Activated T-cell treated with anti-CD3 and anti-CD28 coated beads, Interleukin-2, amount 50 U/mL, for 48 hours (primary cell): ENCODE measurements around the gene MLX.
"Not testable (repeated sequence)": the region's sequence is repeated elsewhere in the genome, so short reads cannot be mapped to it uniquely, and the experiment has no call there.

ENCODE experiments used
- DNase-seq, 2 experiments: peaks; one replicate each; pipeline ENCODE4 v3.0.0-alpha.2; 2020

The MLX gene

DNA sequence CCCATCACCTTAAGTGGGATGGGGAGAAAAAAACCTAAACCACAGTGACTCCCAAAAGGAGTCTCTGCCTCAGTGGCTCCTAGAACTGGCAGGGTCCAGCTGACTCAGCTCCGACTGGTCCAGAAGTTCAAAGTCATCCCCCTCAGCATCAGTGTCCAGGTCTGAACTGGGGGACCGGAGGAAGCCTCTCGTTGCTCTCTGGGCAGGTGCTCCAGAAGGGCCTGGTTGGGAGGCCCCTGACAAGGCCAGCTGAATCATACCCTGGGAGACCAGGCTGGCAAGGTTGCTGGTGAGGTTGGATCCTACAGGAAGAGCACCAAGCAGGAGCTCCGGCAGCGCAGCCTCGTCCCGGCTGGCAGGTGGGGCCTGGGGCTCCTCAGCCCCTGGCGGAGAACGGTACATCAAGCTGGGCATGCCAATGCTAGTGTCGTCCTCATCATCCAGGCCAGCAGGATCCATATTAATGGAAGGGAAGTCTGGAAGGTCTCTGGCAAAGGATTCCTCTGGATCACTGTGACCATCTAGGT, 14.9 kb downstream of the MLX start:
- no peak for DNase-seq

DNA sequence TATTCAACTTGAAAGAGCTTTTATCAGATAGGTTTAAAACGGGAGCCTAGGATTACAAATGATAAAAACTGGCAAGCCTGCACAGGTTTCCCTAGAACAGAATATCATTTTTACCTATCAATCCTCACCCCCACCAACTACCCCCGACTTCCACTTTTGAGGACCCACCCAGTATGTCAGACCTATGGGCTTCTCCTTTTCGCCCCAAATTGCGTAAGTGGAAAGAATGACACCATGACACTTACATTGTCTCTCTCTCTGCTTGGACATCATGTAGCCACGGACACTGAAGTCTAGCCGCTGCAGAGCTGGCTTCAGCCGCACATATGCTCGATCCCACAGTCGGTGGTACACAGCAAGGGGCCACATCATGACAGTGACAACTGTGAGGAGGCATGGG, 18.0 kb downstream of the MLX start:
- no peak for DNase-seq

DNA sequence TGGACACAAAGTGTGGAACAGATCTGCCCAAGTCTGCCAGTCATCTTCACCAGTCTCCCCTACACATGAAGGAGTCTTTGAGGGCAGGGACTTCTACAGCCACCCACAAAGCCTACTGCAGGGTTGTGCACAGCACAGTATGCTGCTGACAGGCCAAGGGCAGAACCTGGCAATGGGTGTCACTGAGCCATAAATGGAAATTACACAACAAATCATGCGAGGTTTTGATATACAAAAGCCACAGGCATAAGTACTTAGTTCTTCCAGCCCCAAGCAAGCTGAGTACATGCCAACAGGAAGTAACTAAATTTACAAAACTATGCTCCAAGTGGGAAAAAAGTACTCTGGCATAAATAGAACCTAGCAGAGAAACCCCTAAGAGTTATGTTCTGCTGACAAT, 18.5 kb downstream of the MLX start:
- no peak for DNase-seq

DNA sequence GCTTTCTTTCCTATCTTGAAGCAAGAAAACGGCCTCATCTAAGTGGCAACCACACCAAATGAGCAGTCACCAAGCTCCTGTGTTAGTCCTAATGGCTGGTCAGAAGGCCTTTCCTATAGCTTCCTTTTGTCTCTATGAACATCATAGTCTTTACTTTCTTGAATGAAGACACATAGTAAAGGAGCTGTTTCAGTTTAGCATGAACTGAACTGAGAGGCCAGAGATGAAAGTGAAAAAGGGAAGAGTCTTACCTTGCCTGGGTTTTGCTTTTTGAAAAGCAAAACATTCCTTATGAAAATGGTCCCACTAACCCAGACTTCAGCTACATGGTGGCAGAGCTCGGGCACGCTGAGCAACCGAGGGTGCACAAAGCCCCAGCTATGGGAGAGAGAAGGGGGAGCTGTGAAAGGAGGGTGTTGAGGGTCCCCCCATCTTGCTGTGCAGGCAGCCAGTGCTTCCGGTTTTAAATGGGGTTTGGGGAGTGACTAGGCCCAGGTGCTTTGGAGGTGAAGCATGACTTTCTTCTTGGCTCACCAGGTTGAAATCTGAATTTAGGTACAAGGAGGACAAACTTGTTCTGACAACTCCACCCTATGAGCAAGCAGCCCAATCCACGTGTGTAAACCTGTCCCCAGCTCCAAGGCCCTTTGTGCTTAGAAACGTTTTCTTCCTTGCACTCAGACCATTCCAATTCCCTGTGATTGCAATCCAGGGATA, 19.8 kb downstream of the MLX start:
- DNase-seq, result no peak

DNA sequence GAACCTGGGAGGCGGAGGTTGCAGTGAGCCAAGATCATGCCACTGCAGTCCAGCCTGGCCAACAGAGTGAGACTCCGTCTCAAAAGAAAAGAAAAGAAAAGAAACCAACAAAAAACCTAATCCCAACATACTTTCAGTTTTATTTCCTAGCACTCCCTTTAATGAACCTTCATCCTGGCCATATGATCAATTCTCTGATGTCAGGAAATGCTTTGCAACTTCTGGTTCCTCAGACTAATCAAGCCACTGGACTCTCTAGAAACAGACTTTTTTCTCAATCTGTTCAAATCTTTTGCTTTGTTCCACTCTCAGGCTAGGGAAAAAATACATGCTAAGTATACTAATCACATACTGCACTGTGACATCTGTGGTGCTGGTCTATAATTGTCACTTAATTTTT, 24.0 kb downstream of the MLX start:
- DNase-seq, result no peak

DNA sequence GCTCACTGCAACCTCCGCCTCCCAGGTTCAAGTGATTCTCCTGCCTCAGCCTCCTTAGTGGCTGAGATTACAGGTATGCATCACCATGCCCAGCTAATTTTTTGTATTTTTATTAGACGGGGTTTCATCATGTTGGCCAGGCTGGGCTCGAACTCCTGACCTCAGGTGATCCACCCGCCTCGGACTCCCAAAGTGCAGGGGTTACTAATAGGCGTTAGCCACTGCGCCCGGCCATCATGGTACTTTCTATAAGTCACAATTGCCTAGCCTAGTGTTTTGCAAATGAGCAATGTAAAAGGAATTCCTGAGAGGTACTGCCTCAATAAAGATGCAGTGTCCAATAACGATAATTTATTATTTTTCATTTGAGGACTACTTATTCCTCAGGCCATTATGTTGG, 24.5 kb downstream of the MLX start:
- DNase-seq, result no peak

DNA sequence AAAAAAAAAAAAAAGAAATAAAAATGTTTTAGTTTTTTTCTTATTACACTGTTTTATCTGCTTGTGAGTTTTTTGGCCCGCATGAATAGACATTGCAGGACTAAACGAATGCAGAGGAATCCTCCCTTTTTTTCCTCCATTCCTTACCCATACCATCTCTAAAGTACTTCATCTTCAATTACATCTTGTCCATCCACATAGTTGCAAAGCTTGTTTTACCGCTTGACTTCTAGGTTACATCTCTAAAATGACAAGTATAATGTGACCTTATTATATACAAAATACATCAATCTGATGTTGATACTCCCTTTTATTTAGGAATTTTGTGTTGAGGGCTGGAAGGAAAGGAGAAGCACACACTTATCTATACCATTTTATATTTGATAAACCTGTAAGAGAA, 29.5 kb downstream of the MLX start:
- no peak for DNase-seq

DNA sequence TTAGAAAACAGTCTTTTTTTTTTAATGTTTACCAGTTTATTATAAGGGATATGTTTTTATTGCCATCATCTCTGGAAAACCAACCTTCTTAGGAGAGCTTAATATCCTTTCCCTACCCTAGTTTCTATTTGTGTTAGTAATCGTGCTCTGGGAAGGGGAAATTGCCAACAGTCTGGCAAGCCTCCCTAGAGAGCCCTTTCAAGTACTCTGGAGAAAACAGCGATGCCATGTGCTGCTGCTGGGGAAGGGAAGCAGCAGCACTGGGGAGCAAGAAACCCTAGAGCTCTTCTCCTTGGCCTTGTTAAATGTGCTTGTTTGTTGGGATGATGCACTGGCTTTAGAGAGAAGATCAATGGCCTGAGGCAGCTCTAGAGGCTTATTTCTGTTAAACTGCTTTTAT, 32.0 kb downstream of the MLX start:
- no peak for DNase-seq

DNA sequence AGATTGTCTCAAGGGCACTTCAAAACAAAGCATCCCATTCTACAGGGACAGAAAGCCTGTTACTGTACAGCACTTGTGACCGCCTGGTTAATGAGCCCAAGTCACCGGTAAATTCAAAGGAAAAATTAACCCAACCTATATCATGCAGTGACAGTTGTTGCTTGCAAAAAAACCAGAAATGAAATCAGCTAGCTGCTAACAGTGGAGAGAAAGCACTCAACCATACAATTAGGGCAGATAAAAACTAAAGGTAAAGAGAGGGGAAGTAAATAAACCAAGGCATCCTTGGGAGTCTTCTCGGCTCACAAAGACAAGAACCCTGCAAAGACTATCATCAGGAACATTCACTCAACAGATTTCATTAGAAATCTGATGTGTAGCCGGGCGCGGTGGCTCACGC, 36.4 kb downstream of the MLX start:
- no peak for DNase-seq

DNA sequence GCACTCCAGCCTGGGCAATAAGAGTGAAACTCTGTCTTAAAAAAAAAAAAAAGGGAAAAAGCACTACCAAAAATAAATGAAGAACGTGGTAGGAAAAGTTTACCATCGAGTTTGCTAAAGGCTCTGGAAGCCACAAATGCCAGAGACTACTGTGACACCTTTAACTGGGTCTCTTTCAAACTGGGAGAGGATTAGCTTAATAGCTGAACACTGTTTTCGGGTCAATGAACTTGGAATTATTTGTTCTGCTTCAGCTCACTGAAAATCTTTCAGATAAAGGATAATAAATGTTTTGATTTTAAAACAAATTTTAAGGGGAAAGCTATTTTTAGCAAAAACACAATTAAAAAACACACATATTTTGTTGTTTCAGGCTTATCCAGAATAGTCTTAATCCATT, 40.9 kb downstream of the MLX start:
- DNase-seq, result no peak

DNA sequence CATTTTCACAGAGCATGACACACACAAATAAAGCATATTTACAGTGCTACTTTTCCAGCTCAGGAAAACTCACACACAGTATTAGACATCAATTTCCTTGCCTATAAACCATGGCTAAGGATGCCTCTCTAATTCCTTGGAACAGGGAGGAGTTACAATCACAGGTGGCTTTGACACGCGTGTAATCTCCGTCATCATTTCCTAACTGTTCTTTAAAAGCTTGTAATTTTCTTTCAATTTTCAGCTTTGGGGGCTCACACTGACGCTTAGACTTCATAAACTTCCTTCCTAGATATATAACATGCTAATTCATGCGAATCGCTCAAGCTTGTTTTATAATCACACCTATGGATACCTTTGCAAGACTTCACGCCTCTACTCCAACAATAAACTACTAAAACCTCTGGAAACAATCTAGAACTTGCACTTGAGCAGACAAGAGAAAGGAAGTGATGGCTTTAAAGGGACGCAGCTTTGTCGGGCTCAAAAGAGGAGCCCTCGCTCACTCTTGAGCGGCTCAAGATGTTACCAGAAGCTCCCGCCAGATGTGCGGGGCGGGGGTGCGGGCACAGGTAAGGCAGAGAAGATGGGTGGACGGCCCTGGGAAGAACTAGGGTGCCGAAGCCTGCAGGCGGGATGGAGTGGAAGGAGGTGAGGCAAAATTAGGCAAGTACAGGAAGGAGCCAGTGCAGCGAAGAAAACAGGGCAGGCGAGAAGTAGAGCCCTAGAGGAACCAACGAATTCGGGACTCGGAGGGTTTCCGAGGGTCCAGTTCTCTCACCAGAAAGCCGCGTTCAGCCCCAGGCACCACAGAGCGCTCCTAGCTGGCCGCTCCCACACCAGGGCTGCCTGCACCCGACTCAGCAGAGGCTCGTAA, 41.6 kb downstream of the MLX start:
- peak in 1 of 2 experiments; percentile 47 for DNase-seq

DNA sequence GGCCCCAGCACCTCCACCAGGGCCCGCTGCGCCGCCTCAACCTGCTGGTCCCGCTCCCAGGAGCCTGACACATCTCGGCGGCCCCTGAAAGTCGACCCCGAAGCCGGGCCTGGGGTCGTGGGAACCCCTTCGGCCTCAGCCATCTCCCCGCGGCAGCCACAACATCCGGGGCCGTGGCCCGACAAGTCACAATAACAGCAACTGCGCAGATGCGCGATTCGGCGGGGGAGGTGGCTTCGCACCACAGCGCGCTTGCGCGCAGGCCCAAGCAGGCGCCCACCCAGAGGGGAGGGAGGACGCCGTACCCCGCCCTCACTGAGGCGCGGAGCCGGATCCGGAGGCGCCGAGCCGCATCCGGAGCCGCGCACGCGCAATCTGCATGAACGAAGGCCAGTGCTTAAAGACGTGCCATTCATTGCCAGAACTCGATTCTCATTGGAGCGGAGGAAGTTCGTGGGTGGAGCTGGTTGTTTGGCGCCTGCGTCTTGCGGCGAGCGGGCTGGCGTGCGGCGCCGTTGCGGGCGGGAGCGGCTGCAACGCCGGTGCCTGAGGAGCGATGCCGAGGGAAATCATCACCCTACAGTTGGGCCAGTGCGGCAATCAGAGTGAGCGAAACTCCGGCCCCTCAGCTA, 42.4 kb downstream of the MLX start, which contains the start of the genes RETREG3 and TUBG1:
RETREG3 (minus strand) TSS at position 193 of the 632 bp plus-strand sequence; CDS start at position 143, 50 bp downstream.
TUBG1 (plus strand) TSS at position 502 of the 632 bp plus-strand sequence; CDS start at position 557, 55 bp downstream.
- peak; percentile 98 to 99 for DNase-seq

DNA sequence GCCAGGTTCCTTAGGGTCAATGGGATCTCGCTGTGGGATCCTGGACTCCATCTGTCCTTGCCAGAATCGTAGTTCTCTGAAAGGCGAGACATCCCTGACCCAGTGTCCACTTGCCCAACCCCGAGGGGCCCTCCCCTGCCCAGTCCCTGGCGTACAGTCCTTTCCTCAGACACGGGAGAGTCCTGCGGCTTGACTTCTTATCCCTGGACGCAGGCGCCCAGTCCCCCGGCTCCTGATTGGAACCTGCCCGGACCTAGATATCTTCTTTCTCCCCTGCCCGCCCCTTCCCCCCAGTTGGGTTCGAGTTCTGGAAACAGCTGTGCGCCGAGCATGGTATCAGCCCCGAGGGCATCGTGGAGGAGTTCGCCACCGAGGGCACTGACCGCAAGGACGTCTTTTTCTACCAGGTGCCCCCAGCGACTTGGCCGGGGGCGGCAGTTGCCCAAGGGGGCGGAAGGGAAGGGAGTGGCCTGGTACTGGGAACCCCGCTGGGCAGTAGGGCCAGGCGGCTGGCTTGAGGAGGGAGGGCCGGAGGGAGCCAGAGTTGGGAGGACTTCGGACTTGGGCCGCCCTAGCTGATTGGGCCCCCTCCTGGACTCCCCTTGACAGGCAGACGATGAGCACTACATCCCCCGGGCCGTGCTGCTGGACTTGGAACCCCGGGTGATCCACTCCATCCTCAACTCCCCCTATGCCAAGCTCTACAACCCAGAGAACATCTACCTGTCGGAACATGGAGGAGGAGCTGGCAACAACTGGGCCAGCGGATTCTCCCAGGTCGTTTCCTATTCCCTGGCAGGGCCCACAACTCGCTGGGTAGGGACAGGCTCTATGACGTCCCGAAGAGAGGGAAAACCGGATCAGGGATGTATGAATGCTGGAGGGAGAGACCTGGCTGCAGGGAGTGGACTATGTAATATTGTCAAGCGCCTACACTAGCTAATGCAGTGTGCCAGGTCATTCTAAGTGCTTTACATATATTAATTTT, 43.2 kb downstream of the MLX start:
- DNase-seq, result not testable (repeated sequence)

DNA sequence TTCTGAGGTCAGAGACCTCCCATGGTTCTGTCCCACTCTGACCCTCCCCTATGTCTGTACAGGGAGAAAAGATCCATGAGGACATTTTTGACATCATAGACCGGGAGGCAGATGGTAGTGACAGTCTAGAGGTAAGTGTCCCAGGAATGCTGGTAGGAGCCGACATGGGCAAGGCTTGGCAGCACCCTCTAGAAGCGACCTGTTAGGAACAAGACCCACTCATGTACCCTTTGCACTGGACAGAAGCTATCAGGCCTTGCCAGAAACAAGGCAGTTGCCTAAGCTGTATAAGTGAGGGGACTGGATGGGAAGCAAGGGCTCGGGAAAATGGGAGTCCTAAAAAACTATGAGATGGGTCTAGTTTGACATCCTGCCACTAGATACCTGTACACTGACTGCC, 45.1 kb downstream of the MLX start:
- no peak for DNase-seq

DNA sequence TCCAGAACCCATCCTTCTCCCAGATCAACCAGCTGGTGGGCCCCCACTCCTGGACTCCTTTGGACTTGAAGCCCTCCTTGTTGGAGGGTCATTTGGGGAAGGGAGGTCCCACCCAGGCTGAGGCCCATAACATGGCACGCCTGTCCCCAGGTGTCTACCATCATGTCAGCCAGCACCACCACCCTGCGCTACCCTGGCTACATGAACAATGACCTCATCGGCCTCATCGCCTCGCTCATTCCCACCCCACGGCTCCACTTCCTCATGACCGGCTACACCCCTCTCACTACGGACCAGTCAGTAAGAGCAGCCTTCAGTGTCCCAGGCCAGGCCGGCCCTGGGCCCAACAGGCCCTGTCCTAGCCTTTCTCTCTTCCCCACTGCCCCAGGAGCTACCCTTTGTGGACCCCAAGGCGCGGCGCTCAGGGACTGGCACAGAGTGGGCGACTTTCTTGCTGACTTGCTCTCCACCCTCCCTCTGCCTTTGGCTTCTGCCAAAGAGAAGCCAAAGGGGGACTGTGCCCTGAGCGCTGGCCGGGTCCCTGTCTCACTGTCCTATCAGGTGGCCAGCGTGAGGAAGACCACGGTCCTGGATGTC, 46.9 kb downstream of the MLX start:
- DNase-seq, result no peak

DNA sequence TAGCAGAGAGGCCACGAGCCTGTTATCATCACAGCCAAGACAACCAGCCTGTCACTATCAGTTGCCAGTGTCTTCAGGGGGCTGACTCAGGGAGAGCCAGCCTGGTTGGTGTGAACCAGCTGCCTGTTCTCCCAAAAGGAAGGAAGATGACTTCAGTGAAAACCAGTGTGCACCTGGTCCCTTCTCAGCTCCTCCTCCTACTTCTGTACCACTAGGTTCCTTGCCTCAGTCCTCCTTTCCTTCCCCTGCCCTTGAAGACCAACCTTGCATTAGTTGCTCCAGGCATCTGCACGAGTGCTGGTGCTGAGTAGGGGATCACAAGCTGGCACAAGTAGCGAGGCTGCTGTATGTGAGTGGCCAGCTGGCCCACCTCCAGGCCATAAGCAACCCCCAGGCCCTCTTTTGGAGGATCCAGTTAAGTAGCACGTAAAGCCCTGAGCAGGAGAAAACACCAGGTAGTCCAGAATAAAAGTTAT, 51.1 kb downstream of the MLX start:
- DNase-seq, result no peak

DNA sequence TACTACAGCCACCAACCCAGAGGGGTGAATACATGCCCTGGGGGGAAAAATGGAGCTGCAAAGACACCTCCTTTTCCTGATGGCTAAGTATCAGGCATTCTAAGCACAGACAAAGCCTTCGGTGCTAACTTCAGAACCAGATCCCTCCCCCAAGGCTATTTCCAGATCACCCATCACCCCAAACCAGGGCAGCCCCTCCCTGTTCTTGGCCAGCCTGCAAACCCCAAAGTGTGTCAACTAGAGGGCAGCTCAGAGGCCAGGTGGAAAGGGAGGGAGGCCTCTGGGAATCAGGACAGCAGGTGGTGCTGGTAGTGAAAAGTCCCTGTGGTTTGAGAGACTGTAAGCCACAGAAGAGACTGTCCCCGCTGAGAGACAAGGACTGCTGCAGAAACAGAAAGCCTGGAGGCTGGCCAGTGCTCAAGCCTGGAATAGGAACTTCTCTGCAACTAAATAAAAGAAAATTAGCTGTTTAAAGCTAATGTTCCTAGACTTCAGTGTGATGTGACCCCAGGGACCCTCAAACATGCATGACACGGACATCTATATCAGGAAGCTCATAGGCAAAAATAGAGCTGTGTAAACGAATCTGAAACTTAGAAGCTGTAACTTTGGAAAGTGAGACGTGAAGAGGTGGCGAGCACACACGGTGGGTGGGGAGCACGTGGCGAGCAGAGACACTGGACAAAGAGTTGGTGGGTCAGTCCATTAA, 51.7 kb downstream of the MLX start:
- DNase-seq, result no peak

DNA sequence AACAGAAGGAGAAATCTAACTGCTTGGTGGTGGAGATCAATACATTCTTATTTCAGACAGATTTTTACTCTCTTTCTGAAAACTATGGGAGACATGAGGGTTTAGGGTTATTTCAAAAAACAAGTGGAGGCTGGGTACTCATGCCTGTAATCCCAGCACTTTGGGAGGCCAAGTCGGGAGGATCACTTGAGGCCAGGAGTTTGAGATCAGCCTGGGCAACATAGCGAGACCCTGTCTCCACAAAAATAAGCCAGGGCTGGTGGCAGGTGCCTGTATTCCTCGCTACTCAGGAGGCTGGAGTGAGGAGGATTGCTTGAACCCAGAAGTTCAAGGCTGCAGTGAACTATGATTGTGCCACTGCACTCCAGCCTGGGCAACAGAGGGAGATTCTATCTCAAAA, 55.1 kb downstream of the MLX start:
- DNase-seq, result not testable (repeated sequence)
